ENCODE data around the gene BICD2.

BICD2 gene

DNA sequence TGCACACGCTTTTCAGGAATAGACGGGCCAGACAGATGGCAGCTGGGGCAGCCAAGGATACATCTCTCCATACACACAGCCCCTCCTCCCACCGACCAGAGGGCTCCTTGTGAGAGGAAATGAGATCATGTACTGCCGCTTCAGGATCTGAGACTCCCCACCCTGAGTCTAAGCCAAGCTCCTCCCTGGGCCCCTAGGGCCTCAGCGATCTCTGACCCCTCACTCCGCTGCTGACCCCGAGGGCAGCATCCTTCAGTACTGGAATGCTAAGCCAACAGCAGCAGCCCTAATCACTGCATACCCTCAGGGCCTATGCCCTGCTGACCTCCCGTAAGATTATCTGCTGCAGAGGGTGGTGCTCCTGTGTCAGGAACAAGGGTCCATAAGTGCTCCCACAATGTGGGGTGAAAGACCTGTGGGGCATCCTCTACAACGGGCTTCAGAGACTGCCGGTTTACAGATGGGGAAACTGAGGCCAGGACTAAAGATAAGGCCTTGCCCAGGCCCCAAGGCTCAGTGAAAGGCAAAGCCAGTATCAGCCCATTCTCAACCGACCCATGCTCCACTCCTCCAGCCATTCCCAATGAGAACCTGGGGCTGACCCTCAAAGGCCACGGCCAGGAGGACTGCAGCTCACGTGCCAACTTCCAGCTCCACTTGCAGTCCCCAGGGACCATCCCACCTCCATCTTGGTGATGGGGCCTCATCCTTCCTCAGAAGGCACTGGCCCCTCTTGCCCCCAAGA lies 37.5 kb downstream of the BICD2 start:
- no peak for DNase-seq

DNA sequence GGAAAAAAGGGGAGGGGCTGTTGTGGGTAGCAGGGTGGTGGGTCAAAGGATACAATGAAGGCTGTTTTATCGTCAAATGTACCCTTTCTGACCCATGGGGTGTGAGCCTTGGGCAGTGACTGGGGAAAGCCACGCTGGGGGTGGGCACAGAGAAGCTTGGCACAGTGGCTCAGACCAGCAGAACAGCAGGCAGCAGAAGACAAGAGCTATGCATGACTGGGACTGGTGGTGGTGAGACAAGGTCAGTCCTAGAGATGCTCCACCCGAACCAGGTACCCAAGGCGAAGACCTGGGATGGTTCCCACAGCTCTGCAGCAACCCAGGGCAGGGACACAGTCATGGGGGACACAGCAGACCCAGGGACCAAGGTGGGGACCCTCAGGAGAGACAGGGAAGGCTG lies 38.3 kb downstream of the BICD2 start:
- DNase-seq = no peak

DNA sequence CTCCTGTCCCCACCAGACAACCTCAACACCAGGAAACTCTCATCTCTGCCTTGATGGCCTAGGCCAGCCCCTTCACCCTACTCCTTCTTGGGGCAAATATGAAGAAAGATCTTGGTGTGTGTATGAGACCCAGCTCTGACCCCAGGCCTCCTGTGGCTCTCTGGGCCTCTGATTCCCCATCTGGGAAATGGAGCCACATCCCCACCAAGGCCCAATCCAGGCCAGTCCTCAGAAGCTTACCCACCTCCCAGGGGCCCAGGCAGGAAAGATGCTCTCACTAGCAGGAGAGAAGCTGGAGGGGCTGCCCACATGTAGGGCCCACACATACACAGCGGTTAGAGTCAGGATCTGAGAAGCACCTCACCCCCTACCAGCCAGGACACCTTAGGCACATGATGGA lies 38.9 kb downstream of the BICD2 start:
- no peak for DNase-seq

DNA sequence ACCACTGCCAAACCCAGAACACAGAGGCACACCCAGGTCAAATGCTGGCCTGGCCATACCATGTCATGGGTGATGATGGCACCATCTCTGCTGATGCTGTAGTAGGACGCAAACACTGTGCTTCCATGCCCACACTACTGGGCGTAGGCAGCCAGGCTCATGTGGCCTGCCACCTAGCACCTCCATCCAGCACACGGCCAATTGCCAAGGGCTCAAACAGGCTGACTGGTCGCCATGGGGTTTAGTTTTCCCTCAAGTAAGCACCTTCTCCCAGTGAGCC lies 39.4 kb downstream of the BICD2 start:
- DNase-seq = no peak

DNA sequence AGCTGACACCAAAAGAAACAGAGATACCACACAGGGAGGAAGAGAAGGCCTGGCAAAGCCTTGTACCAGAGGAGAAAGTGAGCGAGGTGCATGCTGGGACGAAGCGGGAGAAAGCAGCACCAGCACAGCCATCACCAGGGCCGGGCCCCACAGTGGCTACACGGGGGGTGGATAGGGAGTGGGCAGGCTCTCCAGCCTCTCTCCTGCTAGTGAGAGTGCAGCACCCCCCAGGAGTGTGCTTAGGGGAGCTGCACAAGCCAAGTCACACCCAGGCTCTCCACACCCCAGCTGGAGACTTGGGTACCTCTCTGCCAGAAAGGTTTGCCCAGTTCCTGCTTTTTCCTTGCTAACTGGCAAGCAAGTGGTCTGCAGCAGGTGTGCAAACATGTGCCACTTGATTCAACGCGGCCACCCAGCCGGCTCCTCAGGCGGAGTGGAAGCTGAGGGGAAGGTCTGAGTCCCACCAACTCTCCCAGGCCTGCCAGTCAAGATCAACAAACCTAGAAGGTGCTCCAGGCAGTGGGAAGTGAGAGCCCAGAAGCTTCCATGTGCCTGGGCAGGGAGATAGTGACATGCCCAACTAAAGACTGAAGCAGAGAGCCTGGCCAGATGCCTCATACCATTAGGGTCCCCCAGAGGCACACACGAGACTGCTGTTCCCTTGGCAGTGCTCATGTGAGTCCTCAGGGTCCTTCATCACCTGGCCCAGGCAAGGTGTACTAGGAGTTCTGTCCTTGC lies 39.9 kb downstream of the BICD2 start:
- DNase-seq = no peak

DNA sequence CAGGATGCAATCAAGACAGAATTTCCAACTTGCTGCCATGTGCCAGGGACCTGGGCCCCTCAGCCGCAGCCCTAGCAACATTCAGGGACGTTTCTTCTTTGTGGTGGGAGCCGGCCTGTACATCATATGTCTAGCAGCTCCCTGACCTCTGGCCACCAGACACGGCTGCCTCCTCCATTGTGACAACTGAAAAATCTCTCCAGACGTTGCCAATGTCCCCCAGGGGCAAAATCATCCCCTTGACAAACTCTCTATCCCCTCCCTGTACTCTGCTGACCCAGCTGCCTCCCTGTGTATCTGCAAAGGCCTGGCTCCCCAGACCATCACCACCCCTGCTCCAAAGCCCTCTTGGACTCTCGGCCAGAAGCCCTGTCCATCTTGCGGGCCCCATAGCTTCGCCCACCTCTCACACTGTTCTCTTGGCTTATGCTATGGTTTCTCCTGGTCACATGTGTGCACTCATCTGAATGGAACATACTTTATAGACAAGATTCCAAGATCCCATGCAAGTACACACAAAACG lies 40.8 kb downstream of the BICD2 start:
- no peak for DNase-seq

DNA sequence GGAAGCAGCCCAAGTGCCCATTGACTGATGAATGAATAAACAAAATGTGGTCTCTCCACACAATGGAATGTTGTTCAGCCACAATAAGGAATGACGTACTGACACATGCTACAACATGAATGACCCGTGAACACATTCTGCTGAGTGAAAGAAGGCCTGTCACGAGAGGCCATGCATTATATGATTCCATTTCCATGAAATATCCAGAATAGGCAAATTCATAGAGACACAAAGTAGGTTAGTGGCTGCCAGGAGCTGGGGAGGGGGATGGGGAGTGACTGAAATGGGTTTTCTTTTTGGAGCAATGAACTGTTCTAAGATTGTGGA lies 41.4 kb downstream of the BICD2 start:
- DNase-seq = no peak

DNA sequence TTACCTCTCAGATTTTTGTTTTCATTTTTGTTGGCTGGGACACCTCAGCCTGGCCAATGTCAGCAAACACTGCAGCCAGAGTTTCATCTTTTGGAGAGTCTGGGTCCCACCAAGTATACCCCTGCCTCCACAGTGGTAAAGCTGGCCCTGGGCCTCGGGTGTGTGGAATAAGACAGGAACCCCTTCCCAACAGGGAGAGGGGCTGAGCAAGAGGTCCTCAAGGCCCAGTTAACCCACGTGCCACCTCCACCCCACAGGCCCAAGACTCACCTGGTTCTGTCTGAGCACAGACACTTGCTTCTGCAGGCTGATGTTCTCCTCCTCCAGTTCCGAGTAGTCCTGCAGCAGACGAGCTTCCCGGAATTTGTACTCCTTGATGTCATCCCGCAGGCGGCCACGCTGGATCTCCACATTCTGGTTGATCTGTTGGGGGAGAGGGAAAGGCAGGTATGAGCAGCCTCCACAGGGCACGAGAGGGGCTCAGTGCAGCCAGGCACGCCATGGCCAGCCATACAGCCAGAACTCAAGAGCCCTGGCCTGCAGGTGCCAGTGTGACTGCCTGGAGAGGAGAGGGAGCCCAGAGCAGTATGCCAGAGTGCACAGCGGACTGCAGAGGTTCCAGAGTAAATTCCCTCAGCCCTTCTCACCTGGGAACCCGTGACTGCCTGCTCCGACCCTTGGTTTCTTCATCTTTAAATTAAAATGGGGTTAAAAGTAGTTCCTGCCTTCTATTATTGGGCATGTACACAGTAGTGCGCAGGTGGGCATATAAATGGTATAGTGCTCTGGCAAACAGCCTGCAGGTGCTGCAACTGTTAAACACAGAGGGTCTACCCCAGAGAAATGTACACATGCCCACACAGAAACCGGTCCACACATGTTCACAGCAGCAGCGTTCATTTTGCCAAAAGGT lies 42.0 kb downstream of the BICD2 start:
- no peak for DNase-seq

DNA sequence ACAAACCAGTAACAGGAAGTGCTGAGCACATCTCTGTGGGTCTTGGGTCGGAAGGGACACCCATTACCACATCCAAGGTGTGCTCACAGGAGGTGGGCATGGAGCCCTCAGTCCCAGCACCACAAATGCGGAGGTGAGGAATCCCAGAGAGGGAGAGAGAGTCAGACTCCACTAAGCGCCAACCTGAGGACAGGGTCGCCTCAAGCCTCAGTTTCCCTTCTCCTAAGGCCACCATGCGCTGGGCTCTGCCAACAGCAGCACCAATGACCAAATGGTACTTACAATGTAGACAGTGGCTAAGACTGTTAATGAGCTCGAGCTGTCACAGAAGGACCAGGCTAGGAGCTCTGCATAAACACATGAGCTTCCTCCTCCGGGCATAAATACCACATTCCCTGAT lies 43.1 kb downstream of the BICD2 start:
- DNase-seq = no peak

DNA sequence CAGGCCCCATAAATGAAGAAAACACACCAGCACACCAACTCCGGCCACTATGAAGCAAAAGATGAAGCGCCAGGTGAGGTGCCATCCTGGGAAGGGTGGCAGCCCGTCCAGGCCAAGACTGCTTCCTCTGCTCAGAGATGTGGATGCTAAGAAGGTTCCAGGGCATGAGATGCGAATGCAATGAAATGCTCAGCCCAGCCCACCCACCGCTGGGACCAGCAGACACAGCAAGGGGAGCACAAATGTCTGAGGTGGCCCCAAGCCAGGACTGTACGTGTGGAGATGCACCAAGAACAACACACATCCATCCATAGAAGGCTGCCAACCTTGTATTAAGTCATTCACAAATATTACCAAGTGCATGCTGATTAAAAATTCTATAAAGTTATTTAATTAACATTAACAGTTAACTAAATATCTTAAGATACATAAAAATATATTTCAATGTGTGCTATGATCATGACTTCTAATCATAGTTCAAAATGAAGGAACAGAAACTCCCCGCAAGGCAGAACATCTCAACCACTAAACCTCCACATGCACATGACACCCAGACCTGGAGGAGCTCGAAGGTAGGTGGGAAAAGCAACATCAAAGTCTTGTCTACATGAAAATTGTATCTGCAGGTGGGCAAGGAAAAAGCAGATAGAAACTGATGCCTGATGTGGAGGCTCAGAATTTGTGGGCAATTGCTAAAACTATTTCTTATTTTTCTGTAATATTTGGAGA lies 43.7 kb downstream of the BICD2 start:
- no peak for DNase-seq

DNA sequence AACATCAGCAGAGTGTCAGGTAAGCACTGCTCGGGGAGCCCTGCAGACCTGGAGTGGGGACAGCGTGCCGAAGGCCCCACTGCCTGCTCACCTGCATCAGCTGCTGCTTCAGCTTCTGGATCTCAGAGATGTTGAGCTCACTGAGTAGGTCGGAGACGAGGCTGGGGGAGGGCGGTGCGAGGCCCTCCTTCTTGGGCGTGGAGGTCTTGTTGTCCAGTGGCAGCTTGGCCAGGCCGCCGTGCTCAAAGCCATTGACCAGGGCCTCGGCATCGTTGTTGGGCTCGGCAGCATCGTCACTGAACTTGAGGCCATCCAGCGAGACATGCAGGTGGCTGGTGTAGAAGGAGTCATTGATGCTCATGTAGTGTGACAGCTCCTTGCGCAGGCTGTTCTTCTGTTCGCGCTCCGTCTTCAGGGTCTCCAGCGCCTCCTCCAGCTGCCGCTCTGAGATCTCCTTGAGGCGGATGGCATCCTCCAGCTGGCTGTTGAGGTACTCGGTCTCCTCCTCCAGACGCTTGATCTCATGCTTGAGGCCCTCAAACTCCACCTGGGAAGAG lies 44.3 kb downstream of the BICD2 start:
- DNase-seq = no peak

DNA sequence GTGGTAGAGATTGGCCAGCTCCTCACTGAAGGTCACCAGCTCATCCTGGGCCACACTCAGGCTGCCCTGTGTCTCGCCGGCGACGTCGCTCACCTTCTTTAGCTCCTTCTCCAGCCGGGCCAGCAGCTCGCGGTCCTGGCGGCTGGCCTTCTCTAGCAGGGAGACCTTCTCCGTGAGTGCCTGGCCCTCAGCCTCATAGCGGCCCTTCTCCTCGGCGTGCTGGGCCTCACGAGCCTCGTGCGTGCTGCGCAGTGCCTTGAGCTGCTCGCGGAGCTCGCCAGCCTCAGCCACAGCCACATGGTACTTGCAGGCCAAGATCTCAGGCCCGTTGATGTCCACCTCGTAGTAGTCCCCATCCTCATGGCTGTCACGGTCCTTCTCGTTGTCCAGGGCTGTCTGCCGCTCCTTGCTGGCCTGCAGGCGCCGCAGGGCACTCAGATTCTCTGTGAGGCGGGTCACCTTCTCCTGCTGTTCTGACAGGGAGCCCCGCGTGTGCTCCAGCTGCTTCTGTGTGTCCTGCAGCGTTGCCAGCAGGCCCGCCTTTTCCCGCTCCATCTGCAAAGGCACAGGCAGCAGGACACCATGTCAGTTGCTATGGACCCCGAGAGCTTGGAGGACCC lies 45.5 kb downstream of the BICD2 start:
- DNase-seq = no peak

DNA sequence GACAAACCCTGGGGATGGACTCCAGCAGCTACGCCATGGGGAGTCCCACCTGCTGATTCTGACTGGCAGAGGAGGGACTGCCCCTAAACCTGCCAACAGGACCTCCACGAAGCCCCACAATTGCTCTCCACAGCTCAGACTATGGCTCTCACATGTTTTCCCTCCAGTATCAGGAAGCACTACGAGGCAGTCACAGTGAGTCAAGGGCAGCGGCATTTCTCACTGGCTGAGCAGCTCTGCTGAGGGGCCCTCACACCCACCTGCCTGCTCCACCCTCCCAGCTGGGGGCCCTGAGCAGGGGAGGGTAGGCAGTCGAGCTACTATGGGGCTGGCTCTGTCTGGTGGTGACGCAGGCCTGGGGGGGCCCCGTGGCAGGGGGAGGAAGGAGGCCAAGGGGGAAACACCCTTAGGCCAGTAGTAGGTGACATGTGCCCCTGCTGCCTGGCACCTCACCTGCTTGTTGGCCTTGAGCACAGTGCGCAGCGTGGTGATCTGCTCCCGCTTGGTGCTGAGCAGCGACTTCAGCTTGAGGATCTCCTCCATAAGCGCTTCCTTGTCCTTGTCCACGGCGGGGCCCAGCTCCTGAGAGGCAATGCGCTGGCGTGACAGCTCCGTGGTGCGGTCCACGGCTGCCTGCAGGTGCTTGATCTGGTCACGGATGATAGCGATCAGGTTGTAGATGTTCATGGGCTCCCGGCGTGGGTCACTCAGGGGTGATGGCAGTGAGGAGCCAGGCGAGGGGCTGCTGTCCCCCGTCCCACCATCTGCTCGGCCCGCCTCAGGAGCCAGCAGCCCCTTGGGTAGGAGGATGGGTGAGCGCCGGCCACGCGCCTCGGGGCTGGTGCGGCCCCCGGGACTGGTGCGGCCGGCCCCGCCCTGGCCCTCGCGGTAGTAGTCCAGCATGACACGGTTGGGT lies 46.3 kb downstream of the BICD2 start:
- no peak for DNase-seq

DNA sequence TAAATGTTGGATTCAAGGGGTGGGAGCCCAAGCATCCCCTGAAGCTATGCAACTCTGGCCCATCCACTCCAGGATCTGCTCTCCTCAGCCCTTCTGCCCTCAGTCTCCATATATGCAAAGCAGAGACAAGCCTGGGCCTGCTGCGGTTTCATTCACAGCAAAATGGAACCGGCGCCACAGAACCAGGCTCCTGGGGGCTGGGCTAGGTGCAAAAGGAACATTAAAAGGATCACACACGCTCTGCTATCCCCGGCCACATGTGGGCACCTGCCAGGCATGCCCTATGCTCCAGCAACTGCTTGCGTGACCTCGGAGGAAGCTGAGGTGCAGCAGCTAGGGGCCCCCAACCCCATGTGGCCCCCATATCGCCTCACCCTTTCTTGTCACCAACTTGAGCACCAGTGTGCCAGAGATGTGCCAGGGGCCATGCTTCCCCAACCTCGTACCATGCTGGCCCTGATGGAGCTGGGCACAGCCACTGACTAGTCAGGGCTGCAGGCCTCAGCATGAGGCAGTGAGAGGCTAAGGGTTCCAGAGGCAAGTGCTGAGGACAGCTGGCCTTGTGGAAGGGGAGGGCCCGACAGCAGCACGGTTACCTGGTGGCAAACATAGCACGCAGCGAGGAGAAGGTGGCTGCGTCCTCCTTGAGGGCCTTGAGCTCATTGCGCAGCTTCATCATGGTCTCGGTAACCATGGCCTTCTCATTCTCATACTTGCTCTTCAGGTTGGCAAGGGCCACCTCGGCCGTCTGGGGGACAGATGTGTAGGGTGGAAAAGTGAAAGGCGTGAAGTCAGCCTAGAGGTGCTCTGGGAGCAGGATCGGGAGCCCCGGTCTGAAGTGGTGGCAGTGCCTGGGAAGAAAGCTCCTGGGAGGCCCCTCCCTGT lies 47.2 kb downstream of the BICD2 start:
- no peak for DNase-seq

DNA sequence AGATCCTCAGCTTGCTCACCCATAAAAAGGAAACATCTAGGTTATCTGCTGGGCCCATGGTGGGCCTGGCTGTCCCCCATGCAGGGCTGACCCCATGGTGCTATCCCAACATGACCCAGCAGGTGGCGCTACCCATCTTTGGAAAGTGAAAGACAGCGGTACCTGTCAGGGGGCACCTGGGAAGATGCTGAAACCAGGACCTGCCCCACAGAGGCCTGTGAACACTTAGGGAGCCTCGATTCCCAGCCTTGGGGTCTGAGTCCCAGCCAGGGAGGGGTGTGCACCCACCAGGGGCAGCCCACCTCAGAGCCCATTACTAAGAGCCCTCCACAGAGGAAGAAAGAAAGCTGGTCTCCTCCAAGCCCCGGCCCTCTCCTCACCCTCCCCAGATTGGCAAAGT lies 48.1 kb downstream of the BICD2 start:
- DNase-seq = peak; percentile 4 to 19

DNA sequence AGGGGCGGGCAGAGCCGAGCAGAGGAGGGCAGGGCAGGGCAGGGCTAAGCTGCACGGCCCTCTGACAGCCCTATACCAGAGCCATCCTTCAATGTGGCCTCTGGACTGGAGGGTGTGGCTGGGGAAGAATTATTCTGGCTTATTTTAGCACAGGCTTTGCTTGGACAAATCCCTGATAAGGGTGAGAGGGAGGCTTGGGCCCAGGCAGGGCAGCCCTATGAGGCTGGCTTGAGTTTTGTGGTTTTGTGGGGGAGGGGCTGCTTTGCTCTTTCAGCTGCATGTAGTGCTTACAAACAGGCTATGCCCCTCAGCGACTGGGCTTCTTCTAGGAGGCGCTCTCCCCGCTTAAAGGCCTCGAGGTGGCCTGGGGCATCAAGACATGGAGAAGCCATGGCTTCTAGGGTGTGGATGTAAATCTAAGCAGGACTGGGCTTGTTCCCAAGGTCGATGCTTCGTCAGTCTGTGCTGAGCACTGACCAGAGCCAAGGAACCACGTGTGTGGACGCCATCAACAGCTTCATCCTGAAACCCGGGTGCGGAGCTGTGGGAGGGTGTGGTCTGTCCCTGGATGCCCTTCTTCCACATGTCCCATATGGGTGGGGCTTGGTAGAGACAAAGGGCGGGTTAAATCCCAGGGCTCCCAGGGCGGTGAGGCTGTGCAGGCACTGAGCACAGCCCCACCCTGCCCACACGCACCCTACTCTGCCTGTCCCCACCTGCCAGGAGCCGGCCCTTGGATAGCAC lies 49.0 kb downstream of the BICD2 start:
- no peak for DNase-seq

DNA sequence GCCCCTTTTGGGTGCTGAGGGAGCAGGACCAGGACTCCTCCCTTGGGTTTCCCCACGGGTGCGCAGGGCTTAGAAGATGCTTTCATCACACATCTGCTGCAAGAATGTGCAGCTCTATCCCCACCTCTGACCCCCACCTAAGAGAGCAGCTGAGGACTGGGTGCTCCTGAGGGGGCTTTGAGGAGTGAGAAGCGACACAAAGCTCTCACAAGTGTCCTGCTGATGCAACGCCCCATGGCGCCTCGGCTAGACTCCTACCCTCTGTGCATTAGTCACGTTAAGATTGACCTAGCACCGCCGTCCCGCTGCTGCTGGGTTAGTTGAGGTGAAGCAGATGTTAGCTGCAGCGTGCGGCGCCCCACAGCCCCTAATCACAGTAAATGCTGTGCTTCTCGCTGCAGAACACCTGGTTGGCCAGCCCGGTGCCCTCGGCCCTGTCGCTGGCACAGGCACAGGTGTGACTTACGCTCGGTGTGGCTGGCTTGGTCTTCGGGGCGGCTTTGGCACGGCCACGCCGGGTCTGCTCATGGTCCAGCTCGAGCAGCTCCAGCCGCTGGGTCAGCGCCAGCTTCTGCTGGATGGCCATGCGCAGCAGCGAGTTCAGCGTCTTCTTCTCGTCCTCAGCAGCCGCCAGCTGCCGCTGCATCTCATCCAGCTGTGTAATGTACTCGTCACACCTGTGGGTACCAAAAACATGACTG lies 49.7 kb downstream of the BICD2 start:
- no peak for DNase-seq

DNA sequence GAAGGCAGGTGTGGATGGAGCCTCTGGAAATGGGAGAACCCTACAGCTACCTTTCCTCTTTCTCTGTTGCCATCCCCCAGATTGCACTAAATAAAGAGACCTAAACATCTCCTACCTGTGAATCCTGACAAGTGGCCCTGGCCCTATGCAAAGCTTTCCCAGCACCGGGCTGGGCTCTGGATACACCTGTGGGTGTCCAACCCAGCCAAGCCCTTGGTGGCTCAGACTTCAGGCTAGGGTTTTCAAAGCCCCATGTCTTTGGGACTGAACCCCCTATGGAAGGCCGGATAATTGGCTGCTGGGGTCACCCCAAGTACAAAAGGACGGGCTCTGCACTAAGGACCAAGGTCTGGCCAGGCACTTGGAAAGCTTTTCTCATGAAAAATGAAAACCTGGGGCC lies 50.6 kb downstream of the BICD2 start:
- DNase-seq = no peak

DNA sequence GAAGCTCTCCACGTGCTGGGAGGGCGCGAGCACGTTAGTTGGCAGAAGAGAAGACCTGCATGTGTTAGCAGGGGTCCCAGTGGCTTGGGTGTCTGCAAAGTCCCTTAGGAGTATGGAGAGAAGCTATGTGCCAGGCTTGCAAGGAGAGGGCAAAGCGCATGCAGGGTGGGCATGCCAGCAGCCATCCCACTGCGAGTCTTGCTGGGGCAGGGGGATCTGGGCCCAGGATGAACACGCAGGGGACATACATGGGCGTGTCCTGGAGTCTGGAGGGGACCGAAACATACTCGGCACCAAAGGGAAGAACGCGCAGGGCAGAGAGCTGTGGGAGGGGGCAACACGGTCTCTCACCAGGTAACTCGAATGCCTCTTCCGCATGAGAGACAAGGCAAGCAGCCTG lies 51.1 kb downstream of the BICD2 start:
- DNase-seq = no peak
